Loucy (cell line): ENCODE measurements around the gene FPR1.

Source experiments
- EZH2phosphoT487 ChIP-seq: fragments of 200-600 bp; IDR thresholded peaks from 2 replicates; pipeline ENCODE4 v1.6.1; 2018; ENCODE audit warnings: antibody characterized with exemption, mild to moderate bottlenecking, moderate library complexity, borderline replicate concordance
- TF ChIP-seq, protein P1 (sequence below): fragments of 200-600 bp; sonication (generic); conservative IDR thresholded peaks from 2 replicates; pipeline ENCODE4 v1.5.1; 2014; ENCODE audit warnings: mild to moderate bottlenecking, antibody characterized with exemption, low read length

DNA sequence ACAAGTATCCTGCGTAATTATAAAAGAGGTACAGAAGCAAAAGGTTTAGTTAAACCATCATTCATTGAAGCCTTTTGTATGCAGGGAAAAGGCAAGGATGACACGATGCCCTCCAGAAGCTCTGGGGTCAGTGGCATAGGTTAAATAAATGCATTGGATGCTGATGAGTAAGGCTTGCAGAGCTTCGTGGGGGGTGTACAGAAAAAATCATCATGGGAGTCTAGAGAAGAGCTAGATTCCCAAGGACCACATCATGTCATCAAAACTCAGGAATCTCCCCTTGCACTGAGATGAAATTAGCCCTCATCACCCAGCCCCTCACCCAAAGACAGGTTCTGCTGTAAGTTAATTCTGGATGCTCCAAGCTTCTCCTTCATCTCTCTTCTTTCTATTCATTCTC lies 8.3 kb downstream of the FPR1 start:
- TF ChIP-seq, protein P1, sequence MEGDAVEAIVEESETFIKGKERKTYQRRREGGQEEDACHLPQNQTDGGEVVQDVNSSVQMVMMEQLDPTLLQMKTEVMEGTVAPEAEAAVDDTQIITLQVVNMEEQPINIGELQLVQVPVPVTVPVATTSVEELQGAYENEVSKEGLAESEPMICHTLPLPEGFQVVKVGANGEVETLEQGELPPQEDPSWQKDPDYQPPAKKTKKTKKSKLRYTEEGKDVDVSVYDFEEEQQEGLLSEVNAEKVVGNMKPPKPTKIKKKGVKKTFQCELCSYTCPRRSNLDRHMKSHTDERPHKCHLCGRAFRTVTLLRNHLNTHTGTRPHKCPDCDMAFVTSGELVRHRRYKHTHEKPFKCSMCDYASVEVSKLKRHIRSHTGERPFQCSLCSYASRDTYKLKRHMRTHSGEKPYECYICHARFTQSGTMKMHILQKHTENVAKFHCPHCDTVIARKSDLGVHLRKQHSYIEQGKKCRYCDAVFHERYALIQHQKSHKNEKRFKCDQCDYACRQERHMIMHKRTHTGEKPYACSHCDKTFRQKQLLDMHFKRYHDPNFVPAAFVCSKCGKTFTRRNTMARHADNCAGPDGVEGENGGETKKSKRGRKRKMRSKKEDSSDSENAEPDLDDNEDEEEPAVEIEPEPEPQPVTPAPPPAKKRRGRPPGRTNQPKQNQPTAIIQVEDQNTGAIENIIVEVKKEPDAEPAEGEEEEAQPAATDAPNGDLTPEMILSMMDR, result no peak
- TF ChIP-seq EZH2phosphoT487, result no peak
